C4-2B (cell line): ENCODE measurements around the gene B4GALNT1.

Experiments
- ZFX ChIP-seq: fragments of 450-650 bp; IDR thresholded peaks from 2 replicates; pipeline ENCODE4 v1.6.1; 2017
- TF ChIP-seq, protein P1 (sequence below): fragments of 450-650 bp; conservative IDR thresholded peaks from 2 replicates; pipeline ENCODE4 v1.5.1; 2017; ENCODE audit warnings: mild to moderate bottlenecking

DNA sequence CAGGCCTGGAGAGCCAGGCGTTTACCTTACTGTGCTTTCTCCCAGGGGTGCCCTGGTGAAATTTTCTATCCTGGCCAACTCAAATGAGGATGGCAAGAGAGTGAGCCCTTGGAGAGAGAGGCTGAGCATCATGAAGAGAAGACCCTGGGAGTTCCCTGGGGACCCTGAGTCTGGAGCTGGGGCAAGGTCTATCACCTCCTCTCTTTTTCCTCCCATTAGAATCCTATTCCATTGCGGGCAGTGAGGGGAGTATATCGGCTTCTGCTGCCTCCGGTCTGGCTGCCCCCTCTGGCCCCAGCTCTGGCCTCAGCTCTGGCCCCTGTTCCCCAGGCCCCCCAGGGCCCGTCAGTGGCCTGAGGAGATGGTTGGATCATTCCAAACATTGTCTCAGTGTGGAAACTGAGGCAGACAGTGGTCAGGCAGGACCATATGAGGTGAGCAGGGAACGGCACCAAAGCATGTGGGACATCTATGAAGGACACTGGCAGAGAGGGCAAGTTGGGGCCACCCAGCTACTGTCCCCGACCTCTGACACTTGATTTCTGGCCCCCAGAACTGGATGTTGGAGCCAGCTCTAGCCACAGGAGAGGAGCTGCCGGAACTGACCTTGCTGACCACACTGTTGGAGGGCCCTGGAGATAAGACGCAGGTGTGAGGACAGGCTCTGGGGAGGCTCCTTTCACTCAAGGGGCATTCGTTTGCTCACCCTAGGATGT lies 20.1 kb downstream of the B4GALNT1 start:
- TF ChIP-seq, protein P1, sequence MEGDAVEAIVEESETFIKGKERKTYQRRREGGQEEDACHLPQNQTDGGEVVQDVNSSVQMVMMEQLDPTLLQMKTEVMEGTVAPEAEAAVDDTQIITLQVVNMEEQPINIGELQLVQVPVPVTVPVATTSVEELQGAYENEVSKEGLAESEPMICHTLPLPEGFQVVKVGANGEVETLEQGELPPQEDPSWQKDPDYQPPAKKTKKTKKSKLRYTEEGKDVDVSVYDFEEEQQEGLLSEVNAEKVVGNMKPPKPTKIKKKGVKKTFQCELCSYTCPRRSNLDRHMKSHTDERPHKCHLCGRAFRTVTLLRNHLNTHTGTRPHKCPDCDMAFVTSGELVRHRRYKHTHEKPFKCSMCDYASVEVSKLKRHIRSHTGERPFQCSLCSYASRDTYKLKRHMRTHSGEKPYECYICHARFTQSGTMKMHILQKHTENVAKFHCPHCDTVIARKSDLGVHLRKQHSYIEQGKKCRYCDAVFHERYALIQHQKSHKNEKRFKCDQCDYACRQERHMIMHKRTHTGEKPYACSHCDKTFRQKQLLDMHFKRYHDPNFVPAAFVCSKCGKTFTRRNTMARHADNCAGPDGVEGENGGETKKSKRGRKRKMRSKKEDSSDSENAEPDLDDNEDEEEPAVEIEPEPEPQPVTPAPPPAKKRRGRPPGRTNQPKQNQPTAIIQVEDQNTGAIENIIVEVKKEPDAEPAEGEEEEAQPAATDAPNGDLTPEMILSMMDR: no peak
- no peak for TF ChIP-seq ZFX
